GM12892 (cell line): ENCODE measurements around the gene PROM1.

Experiments used
- POLR2A ChIP-seq: IDR thresholded peaks from 2 replicates; pipeline ENCODE4 v1.6.1; 2011; ENCODE audit warnings: low read depth, low read length, control low read depth
- POLR2AphosphoS5 ChIP-seq: IDR thresholded peaks from 2 replicates; pipeline ENCODE4 v1.6.1; 2011; ENCODE audit warnings: low read depth, low read length, control low read depth

DNA sequence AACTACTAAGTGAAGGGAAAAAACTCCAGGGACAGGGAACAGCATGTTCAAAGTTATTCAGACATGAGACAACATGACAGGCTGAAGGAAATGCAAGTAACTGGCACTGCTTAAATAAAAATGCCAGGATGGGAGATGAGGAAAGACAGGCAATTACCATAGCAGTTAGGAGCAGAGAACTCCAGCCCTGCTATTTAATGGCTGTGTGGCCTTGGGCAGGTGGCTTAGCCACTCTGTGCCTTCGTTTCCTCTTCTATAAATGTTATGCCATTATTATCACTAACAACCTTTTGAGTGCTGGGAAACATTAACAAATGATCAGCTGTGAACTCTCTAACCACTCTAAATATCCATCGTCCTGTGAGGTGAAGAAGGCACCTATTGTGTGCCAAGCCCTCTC is 32.7 kb downstream of the PROM1 start:
- TF ChIP-seq POLR2AphosphoS5 = no peak
- no peak for TF ChIP-seq POLR2A
